HepG2 (cell line): ENCODE results near the gene PRR14. TPM values are rescaled to one million over a fixed set of nuclear protein-coding genes. Genes with fewer than 3 reads are reported as not detected.
A peak's percentile ranks its signal among the peaks of the same experiment; 100 is the strongest.

ENCODE experiments used
- ATAC-seq: fragments of 200-7000 bp; cut with Tn5 transposase; 3 replicates; pipeline ENCODE4 v1.9.1; 2020; ENCODE audit warnings: mild to moderate bottlenecking, moderate library complexity
- BruUV-seq: library from RNA; stranded (reverse); fragments of 400-500 nt; replicated peaks from 2 replicates; lab custom pipeline; 2021; lab: Mats Ljungman, UMichigan
- CTCF ChIA-PET: fragments of 300-600 bp; formaldehyde crosslinking; extraction: SDS; loops from one replicate; lab custom pipeline; 2021; ENCODE audit warnings: low total read pairs, inconsistent platforms, low intra/inter-chr PET ratio; lab: Yijun Ruan, JAX
- POLR2A ChIA-PET: fragments of 350-600 bp; sonication (Branson Sonifier 250); formaldehyde crosslinking; loops from one replicate; lab custom pipeline; 2020; ENCODE audit warnings: antibody characterized with exemption, inconsistent platforms; lab: Yijun Ruan, JAX
- DNase-seq: peaks from one replicate; pipeline ENCODE4 v3.0.0-alpha.2; 2015; ENCODE audit warnings: low spot score
- FAIRE-seq: peaks from 3 replicates; lab custom pipeline; 2011; peaks lifted over from hg19 to GRCh38; lab: Jason Lieb, UNC
- H2AFZ ChIP-seq: one replicate; pipeline ENCODE4 v1.6.1; 2011; ENCODE audit warnings: low read length, inconsistent platforms
- H3K27ac ChIP-seq: fragments of 300-600 bp; 3 replicates; pipeline ENCODE4 v1.8.0; 2011; ENCODE audit warnings: mixed run types, mild to moderate bottlenecking, mixed read lengths, low read length, inconsistent platforms; ENCODE audit not compliant: insufficient read depth; ENCODE audit errors: extremely low read length
- H3K27me3 ChIP-seq, 2 experiments: fragments of 200-600 bp in 1 of 2; 2 replicates in 1 of 2; 3 replicates in 1 of 2; pipeline versions ENCODE4 v1.6.0 to v1.8.0; 2011; ENCODE audit warnings: low read length in 2 of 2, mild to moderate bottlenecking in 2 of 2, moderate library complexity in 2 of 2, inconsistent platforms in 1 of 2; ENCODE audit not compliant: insufficient read depth in 2 of 2, control insufficient read depth in 1 of 2
- H3K36me3 ChIP-seq, 2 experiments: fragments of 200-600 bp in 1 of 2; replicated peaks in 1 of 2; 2 replicates in 1 of 2; 3 replicates in 1 of 2; pipeline versions ENCODE4 v1.5.1 to v1.8.0; 2011; ENCODE audit warnings: low read length in 2 of 2, inconsistent platforms in 1 of 2; ENCODE audit not compliant: insufficient read depth in 2 of 2, control insufficient read depth in 1 of 2
- H3K4me1 ChIP-seq: 2 replicates; pipeline ENCODE4 v1.5.1; 2012; ENCODE audit warnings: low read length, inconsistent platforms; ENCODE audit not compliant: insufficient read depth
- H3K4me2 ChIP-seq: 2 replicates; pipeline ENCODE4 v1.6.0; 2011; ENCODE audit warnings: low read depth, low read length, inconsistent platforms
- H3K4me3 ChIP-seq, 3 experiments: fragments of 200-600 bp in 1 of 3; sonication (generic), shearing (Covaris generic) in 1 of 3; replicated peaks in 1 of 3; 2 replicates each; pipeline ENCODE4 v1.5.1; 2011 to 2016; ENCODE audit warnings: low read length in 3 of 3, inconsistent platforms in 2 of 3, low read depth in 2 of 3, mild to moderate bottlenecking in 2 of 3, control low read depth in 1 of 3, mixed read lengths in 1 of 3; ENCODE audit not compliant: insufficient read depth in 1 of 3
- H3K79me2 ChIP-seq: one replicate; pipeline ENCODE4 v1.6.1; 2011; ENCODE audit warnings: low read length, inconsistent platforms; ENCODE audit not compliant: insufficient read depth
- H3K9ac ChIP-seq: 2 replicates; pipeline ENCODE4 v1.6.0; 2011; ENCODE audit warnings: mild to moderate bottlenecking, low read depth, low read length, inconsistent platforms; ENCODE audit not compliant: insufficient read depth
- H3K9me3 ChIP-seq: 2 replicates; pipeline ENCODE4 v1.5.1; 2012; ENCODE audit warnings: mild to moderate bottlenecking, low read length
- H4K20me1 ChIP-seq: 2 replicates; pipeline ENCODE4 v1.6.0; 2011; ENCODE audit warnings: inconsistent platforms, mild to moderate bottlenecking, low read length, moderate library complexity; ENCODE audit not compliant: insufficient read depth
- DPF2 ChIP-seq: sonication (generic); formaldehyde crosslinking; IDR thresholded peaks from 2 replicates; pipeline ENCODE4 v1.4.0; 2020; ENCODE audit warnings: mild to moderate bottlenecking, low read depth, missing genetic modification reagents, borderline replicate concordance
- FOXP4 ChIP-seq: sonication (generic); formaldehyde crosslinking; IDR thresholded peaks from 2 replicates; pipeline ENCODE4 v1.4.0; 2020; ENCODE audit warnings: missing genetic modification reagents
- HNRNPL ChIP-seq: fragments of 200-400 bp; formaldehyde crosslinking; IDR thresholded peaks from 2 replicates; pipeline ENCODE4 v1.6.1; 2017; ENCODE audit warnings: mild to moderate bottlenecking, low read depth, low read length
- MED8 ChIP-seq: sonication (generic); formaldehyde crosslinking; IDR thresholded peaks from 2 replicates; pipeline ENCODE4 v1.8.1; 2023; ENCODE audit warnings: mild to moderate bottlenecking, missing genetic modification reagents; ENCODE audit not compliant: insufficient replicate concordance
- NFKB2 ChIP-seq: sonication (generic); formaldehyde crosslinking; IDR thresholded peaks from 2 replicates; pipeline ENCODE4 v1.4.0; 2020; ENCODE audit warnings: missing genetic modification reagents, borderline replicate concordance
- RBFOX2 ChIP-seq: fragments of 200-400 bp; formaldehyde crosslinking; IDR thresholded peaks from 2 replicates; pipeline ENCODE4 v1.6.1; 2017; ENCODE audit warnings: low read depth, mild to moderate bottlenecking, low read length
- RFX3 ChIP-seq: IDR thresholded peaks from 2 replicates; pipeline ENCODE4 v1.6.1; 2016; ENCODE audit warnings: missing biosample characterization, missing genetic modification reagents
- ZNF737 ChIP-seq: sonication (generic); formaldehyde crosslinking; IDR thresholded peaks from 2 replicates; pipeline ENCODE4 v1.5.0; 2020; ENCODE audit warnings: missing genetic modification reagents, mild to moderate bottlenecking, borderline replicate concordance
- WGBS: methylation state at CpG from one replicate; pipeline ENCODE4 v1.1.6; 2017; ENCODE audit warnings: low lambda C conversion rate; 5-methylcytosine and 5-hydroxymethylcytosine counted together
- in situ Hi-C: cut with HindIII; loops from 2 replicates; pipeline ENCODE4 v1.10.0; 2017; ENCODE audit warnings: low pct_unique_long_range_greater_than_20kb; ENCODE audit not compliant: extremely low pct_ligation_motif_present
- intact Hi-C: fragments of 100-400 bp; cut with micrococcal nuclease; formaldehyde crosslinking; loops from one replicate; pipeline ENCODE4 v1.10.0; 2022; ENCODE audit not compliant: unreplicated experiment
- polyA plus RNA-seq, 8 experiments: library from polyadenylated mRNA; depleted of rRNA in 3 of 8; stranded (reverse) in 7 of 8; unstranded in 1 of 8; fragments of >200 nt; fragmentation: Illumina TruSeq in 4 of 8; extraction: Trizol in 4 of 8; gene quantifications; 2 replicates each; pipeline versions ENCODE4 v1.2.1 to v1.2.3, GENCODE V29; 2011 to 2016; ENCODE audit warnings: low read depth in 4 of 8, missing spikeins in 1 of 8, mixed read lengths in 1 of 8; ENCODE audit not compliant: insufficient read depth in 1 of 8
- total RNA-seq, 5 experiments: library from RNA; depleted of rRNA; stranded (reverse); fragments of >200 nt; fragmentation: Illumina TruSeq; extraction: Trizol; gene quantifications; 2 replicates each; pipeline ENCODE4 v1.2.3, GENCODE V29; 2016; ENCODE audit warnings: low read depth in 1 of 5
- TF ChIP-seq, protein P1 (sequence below): IDR thresholded peaks from 2 replicates; pipeline ENCODE4 v1.6.1; 2016; ENCODE audit warnings: missing genetic modification reagents, missing compliant biosample characterization

PRR14 gene
- total and polyA plus RNA-seq, 2 of the 13 experiments (the other 11 are each of a cell fraction or from before 2014, with no cell fraction given): 8.4 to 11.0 TPM

DNA sequence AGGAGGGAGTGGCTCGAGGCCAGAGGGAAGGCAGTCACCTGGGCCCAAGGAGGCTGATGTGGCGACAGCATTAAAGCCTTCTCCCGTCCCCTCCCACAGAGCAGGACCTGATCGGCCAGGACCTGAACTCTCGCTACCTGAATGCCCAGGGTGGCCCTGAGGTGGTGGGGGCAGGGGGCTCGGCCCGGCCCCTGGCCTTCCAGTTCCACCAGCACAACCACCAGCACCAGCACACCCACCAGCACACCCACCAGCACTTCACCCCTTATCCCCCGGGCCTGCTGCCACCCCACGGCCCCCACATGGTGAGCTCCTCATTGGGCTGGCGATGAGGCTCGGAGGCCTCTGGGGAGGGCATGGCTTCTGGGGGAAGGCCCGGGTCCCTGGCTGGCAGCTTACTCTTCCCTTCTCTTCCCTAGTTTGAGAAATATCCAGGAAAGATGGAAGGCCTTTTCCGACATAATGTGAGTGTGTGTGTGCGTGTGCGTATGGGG is 13.9 kb downstream of the PRR14 start:
- no peak overlapping the region for H3K27ac ChIP-seq
- CTCF ChIA-PET: no interaction called here
- POLR2A ChIA-PET: interaction anchor here (1.3 kb wide), 1 partner anchor 29 kb away, joined by 3 read pairs; no protein-coding TSS in a partner anchor
- peaks cover 60 to 86% of the 10 kb centered on the region in 2 experiments for H3K36me3 ChIP-seq
- BruUV-seq: no TSS peak
- no peak for FAIRE-seq
- H3K4me3 ChIP-seq: no peak overlapping the region
- peaks cover 29% of the 10 kb centered on the region; the same call in 1 of the 2 replicates for H4K20me1 ChIP-seq
- no peak for DNase-seq
- 99% methylated on average over 12 of the region's 15 CpGs for WGBS
- H2AFZ ChIP-seq: no peak overlapping the region
- in situ Hi-C loops: loop anchor here (25.0 kb wide), 1 partner anchor 852 kb away; the partner anchor contains the start of genes MAZ, MVP, PAGR1 and PRRT2
- TF ChIP-seq NFKB2 (CRISPR knock-in tag) (no peak), HNRNPL (no peak), FOXP4 (CRISPR knock-in tag) (no peak), MED8 (no peak), DPF2 (CRISPR knock-in tag) (no peak), ZNF737 (CRISPR knock-in tag) (no peak), RFX3 (no peak), RBFOX2 (peak; percentile 44; the same call in 1 of the 2 replicates)
- TF ChIP-seq, protein P1, sequence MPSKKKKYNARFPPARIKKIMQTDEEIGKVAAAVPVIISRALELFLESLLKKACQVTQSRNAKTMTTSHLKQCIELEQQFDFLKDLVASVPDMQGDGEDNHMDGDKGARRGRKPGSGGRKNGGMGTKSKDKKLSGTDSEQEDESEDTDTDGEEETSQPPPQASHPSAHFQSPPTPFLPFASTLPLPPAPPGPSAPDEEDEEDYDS (CRISPR knock-in tag): no peak
- TF ChIP-seq, all 625 proteins: peak for 1
- Histone ChIP-seq H3K4me2 (no peak overlapping the region), H3K4me1 (peaks cover 28% of the 10 kb centered on the region), H3K79me2 (peaks cover 41% of the 10 kb centered on the region), H3K27me3 (no peaks in the 10 kb centered on the region), H3K9me3 (no peaks in the 10 kb centered on the region), H3K9ac (no peak overlapping the region)
- ATAC-seq: no peak
- intact Hi-C loops: no loop called here
